Measurements from ENCODE around the gene COLQ. TPM values are rescaled to one million over a fixed set of nuclear protein-coding genes. Genes with fewer than 3 reads are reported as not detected.
"Not testable (repeated sequence)": the region's sequence is repeated elsewhere in the genome, so short reads cannot be mapped to it uniquely, and the experiment has no call there.

Gene COLQ
- polyA plus RNA-seq, 4 donors = 4.7 to 10.2 (median 5.7) TPM

GRCh38 chr3:15431256-15431837 is 90.2 kb downstream of the COLQ start:
- DNase-seq (ENCODE audit: low read depth in 4 of 4, low spot score in 3 of 4) = no peak

- DNase-seq (ENCODE audit: low read depth in 4 of 4, low spot score in 3 of 4) = no peak
Measured at GRCh38 chr3:15430624-15431023, 90.9 kb downstream of the COLQ start.

GRCh38 chr3:15429080-15429479 is 92.4 kb downstream of the COLQ start:
- no peak for DNase-seq (ENCODE audit: low read depth in 4 of 4, low spot score in 3 of 4)

- no peak for DNase-seq (ENCODE audit: low read depth in 4 of 4, low spot score in 3 of 4)
Measured at GRCh38 chr3:15428539-15428938, 93.0 kb downstream of the COLQ start.

GRCh38 chr3:15427981-15428380 is 93.5 kb downstream of the COLQ start:
- DNase-seq (ENCODE audit: low read depth in 4 of 4, low spot score in 3 of 4) = no peak

GRCh38 chr3:15427182-15427880 is 94.2 kb downstream of the COLQ start, which contains the start of the genes EAF1 and METTL6:
Gene EAF1, plus strand, starts transcription at chr3:15427598. Its CDS starts 182 bp downstream, at chr3:15427780.
Gene METTL6, minus strand, starts transcription at chr3:15427544. Its CDS starts 1,033 bp downstream, at chr3:15426511.
- peak; percentile 53 to 63 (median 56) for DNase-seq (ENCODE audit: low read depth in 4 of 4, low spot score in 3 of 4)

GRCh38 chr3:15426579-15427118 is 94.9 kb downstream of the COLQ start:
- DNase-seq (ENCODE audit: low read depth in 4 of 4, low spot score in 3 of 4) = no peak

- no peak for DNase-seq (ENCODE audit: low read depth in 4 of 4, low spot score in 3 of 4)
Measured at GRCh38 chr3:15420871-15421270, 100.6 kb downstream of the COLQ start.

- not testable (repeated sequence) for DNase-seq (ENCODE audit: low read depth in 4 of 4, low spot score in 3 of 4)
Measured at GRCh38 chr3:15410966-15411365, 110.5 kb downstream of the COLQ start.

- no peak for DNase-seq (ENCODE audit: low read depth in 4 of 4, low spot score in 3 of 4)
Measured at GRCh38 chr3:15409774-15410173, 111.7 kb downstream of the COLQ start.

- no peak for DNase-seq (ENCODE audit: low read depth in 4 of 4, low spot score in 3 of 4)
Measured at GRCh38 chr3:15409239-15409638, 112.3 kb downstream of the COLQ start.

- DNase-seq (ENCODE audit: low read depth in 4 of 4, low spot score in 3 of 4) = peak in 1 of 4 donors; percentile 24
Measured at GRCh38 chr3:15405448-15406050, 116.0 kb downstream of the COLQ start.

GRCh38 chr3:15404767-15405166 is 116.7 kb downstream of the COLQ start:
- DNase-seq (ENCODE audit: low read depth in 4 of 4, low spot score in 3 of 4) = no peak

GRCh38 chr3:15403965-15404364 is 117.5 kb downstream of the COLQ start:
- no peak for DNase-seq (ENCODE audit: low read depth in 4 of 4, low spot score in 3 of 4)

GRCh38 chr3:15403495-15403894 is 118.0 kb downstream of the COLQ start:
- DNase-seq (ENCODE audit: low read depth in 4 of 4, low spot score in 3 of 4) = no peak

GRCh38 chr3:15401936-15402335 is 119.6 kb downstream of the COLQ start:
- DNase-seq (ENCODE audit: low read depth in 4 of 4, low spot score in 3 of 4) = no peak

Other genes with a start within 250 kb of the COLQ start
- gene SH3BP5, start 189.1 kb downstream of the COLQ start, polyA plus RNA-seq (ENCODE audit: insufficient read length in 4 of 4) = 10 to 100 TPM; 44.2 to 90.0 (median 63.1) TPM
- 10 to 100 TPM; 21.1 to 29.1 (median 27.3) TPM for gene METTL6, start 94.2 kb downstream of the COLQ start, polyA plus RNA-seq (ENCODE audit: insufficient read length in 4 of 4)
- 10 to 100 TPM; 10.8 to 21.1 (median 18.2) TPM for gene EAF1, start 94.1 kb downstream of the COLQ start, polyA plus RNA-seq (ENCODE audit: insufficient read length in 4 of 4)
- 10 to 100 TPM; 15.4 to 21.8 (median 19.6) TPM for gene HACL1, start 79.9 kb upstream of the COLQ start, polyA plus RNA-seq (ENCODE audit: insufficient read length in 4 of 4)
- 10 to 100 TPM; 15.0 to 22.4 (median 20.7) TPM for gene BTD, start 80.0 kb upstream of the COLQ start, polyA plus RNA-seq (ENCODE audit: insufficient read length in 4 of 4)

Data from left renal pelvis (tissue), 4 donors.